ENCODE data around the gene SREK1.
"Not testable (repeated sequence)": the region's sequence is repeated elsewhere in the genome, so short reads cannot be mapped to it uniquely, and the experiment has no call there.

The SREK1 gene

GRCh38 chr5:66207800-66208561 is 63.9 kb downstream of the SREK1 start:
- H3K27ac ChIP-seq, result no peak overlapping the region
- H2AFZ ChIP-seq, result no peak overlapping the region
- no peaks in the 10 kb centered on the region for H3K36me3 ChIP-seq (ENCODE audit: control insufficient read depth, insufficient read depth, low read length)
- H3K4me1 ChIP-seq, result no peaks in the 10 kb centered on the region
- no peaks in the 10 kb centered on the region for H3K27me3 ChIP-seq (ENCODE audit: control insufficient read depth, insufficient read depth, low read length)
- no peak overlapping the region for H3K9ac ChIP-seq
- no peak overlapping the region for H3K4me2 ChIP-seq (ENCODE audit: low read length)
- no peak for TF ChIP-seq CTCF (IDR thresholded peaks at IDR 0.05)
- H3K9me3 ChIP-seq (ENCODE audit: control insufficient read depth, low read length), result no peaks in the 10 kb centered on the region
- no peak overlapping the region for H3K4me3 ChIP-seq (ENCODE audit: low read depth, low read length)
- no peaks in the 10 kb centered on the region for H3K79me2 ChIP-seq

DNA sequence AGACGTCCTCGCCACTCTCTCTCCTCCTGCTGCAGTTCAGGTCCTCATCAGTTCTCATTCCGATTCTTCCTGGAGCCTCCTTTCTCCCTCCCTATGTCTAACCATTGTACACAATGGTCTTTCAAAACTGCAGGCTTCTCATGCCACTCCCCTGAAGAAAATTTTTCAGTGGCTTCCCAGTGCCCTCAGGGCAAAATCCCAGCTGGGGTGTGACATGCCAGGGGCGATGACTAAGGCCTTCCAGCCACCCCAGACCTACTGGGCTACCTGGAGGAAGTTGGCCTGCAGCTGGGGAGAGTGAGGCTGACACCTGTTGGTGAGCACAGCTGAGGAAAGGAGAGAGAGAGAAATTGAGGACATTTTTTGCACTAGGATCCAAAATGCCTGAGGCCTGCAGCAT is 65.2 kb downstream of the SREK1 start:
- Histone ChIP-seq H3K4me3 (ENCODE audit: low read depth, low read length) (no peak overlapping the region), H3K36me3 (ENCODE audit: control insufficient read depth, insufficient read depth, low read length) (no peaks in the 10 kb centered on the region), H3K9me3 (ENCODE audit: control insufficient read depth, low read length) (no peaks in the 10 kb centered on the region), H3K27me3 (ENCODE audit: control insufficient read depth, insufficient read depth, low read length) (no peaks in the 10 kb centered on the region), H2AFZ (no peak overlapping the region), H3K4me1 (no peaks in the 10 kb centered on the region), H3K79me2 (no peaks in the 10 kb centered on the region), H3K27ac (no peak overlapping the region), H3K9ac (no peak overlapping the region), H3K4me2 (ENCODE audit: low read length) (no peak overlapping the region)
- TF ChIP-seq CTCF (IDR thresholded peaks at IDR 0.05), result no peak

GRCh38 chr5:66209794-66210193 is 65.7 kb downstream of the SREK1 start:
- Histone ChIP-seq H3K9me3 (ENCODE audit: control insufficient read depth, low read length) (no peaks in the 10 kb centered on the region), H3K4me1 (no peaks in the 10 kb centered on the region), H3K4me3 (ENCODE audit: low read depth, low read length) (no peak overlapping the region), H2AFZ (no peak overlapping the region), H3K9ac (no peak overlapping the region), H3K27ac (no peak overlapping the region), H3K79me2 (no peaks in the 10 kb centered on the region), H3K27me3 (ENCODE audit: control insufficient read depth, insufficient read depth, low read length) (no peaks in the 10 kb centered on the region), H3K36me3 (ENCODE audit: control insufficient read depth, insufficient read depth, low read length) (no peaks in the 10 kb centered on the region), H3K4me2 (ENCODE audit: low read length) (no peak overlapping the region)
- no peak for TF ChIP-seq CTCF (IDR thresholded peaks at IDR 0.05)

DNA sequence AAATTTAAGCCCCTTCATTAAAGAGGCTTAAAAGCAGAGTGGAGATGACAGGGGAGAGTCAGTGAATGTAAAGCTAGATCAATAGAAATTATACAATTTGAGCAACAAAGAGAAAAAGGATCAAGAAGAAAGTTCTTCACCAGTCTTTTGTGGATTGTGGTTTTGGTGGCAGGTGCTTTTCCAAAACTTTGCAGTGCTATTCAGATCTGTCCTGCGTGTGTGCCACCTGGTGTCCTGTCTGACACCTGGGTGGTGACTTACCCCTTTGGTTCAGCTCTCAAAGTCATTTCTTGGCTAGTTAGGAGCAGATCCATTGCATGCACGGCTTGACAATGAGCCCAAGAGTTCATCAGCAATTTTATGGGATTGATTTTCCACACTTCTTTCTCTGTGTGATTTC is 69.4 kb downstream of the SREK1 start:
- Histone ChIP-seq H3K4me1 (no peaks in the 10 kb centered on the region), H3K79me2 (no peaks in the 10 kb centered on the region), H3K9me3 (ENCODE audit: control insufficient read depth, low read length) (no peaks in the 10 kb centered on the region), H3K27me3 (ENCODE audit: control insufficient read depth, insufficient read depth, low read length) (no peaks in the 10 kb centered on the region), H3K9ac (no peak overlapping the region), H3K4me3 (ENCODE audit: low read depth, low read length) (no peak overlapping the region), H3K4me2 (ENCODE audit: low read length) (no peak overlapping the region), H2AFZ (no peak overlapping the region), H3K36me3 (ENCODE audit: control insufficient read depth, insufficient read depth, low read length) (no peaks in the 10 kb centered on the region), H3K27ac (no peak overlapping the region)
- TF ChIP-seq CTCF (IDR thresholded peaks at IDR 0.05), result no peak

- no peaks in the 10 kb centered on the region for H3K9me3 ChIP-seq (ENCODE audit: control insufficient read depth, low read length)
- no peak overlapping the region for H3K4me3 ChIP-seq (ENCODE audit: low read depth, low read length)
- H2AFZ ChIP-seq, result no peak overlapping the region
- H3K27me3 ChIP-seq (ENCODE audit: control insufficient read depth, insufficient read depth, low read length), result no peaks in the 10 kb centered on the region
- TF ChIP-seq CTCF (IDR thresholded peaks at IDR 0.05), result no peak
- no peak overlapping the region for H3K4me2 ChIP-seq (ENCODE audit: low read length)
- no peaks in the 10 kb centered on the region for H3K4me1 ChIP-seq
- no peak overlapping the region for H3K27ac ChIP-seq
- H3K36me3 ChIP-seq (ENCODE audit: control insufficient read depth, insufficient read depth, low read length), result no peaks in the 10 kb centered on the region
- no peaks in the 10 kb centered on the region for H3K79me2 ChIP-seq
- no peak overlapping the region for H3K9ac ChIP-seq
These were observed 78.4 kb downstream of the SREK1 start for GRCh38 chr5:66222455-66222854.

- H3K4me3 ChIP-seq (ENCODE audit: low read depth, low read length), result not testable (repeated sequence)
These were observed 78.8 kb downstream of the SREK1 start for GRCh38 chr5:66222896-66223295.

More at GRCh38 chr5:66222896-66223295, 78.8 kb downstream of the SREK1 start:
- not testable (repeated sequence) for H3K4me2 ChIP-seq (ENCODE audit: low read length); H3K9me3 ChIP-seq (ENCODE audit: control insufficient read depth, low read length); H2AFZ ChIP-seq; H3K27me3 ChIP-seq (ENCODE audit: control insufficient read depth, insufficient read depth, low read length); H3K79me2 ChIP-seq; H3K27ac ChIP-seq; H3K9ac ChIP-seq; H3K36me3 ChIP-seq (ENCODE audit: control insufficient read depth, insufficient read depth, low read length); H3K4me1 ChIP-seq

Measured in parathyroid adenoma (tissue), 2 donors.